HT1080 (cell line): ENCODE data around the gene MOB2. TPM values are rescaled to one million over a fixed set of nuclear protein-coding genes. Genes with fewer than 3 reads are reported as not detected.

Source experiments
- DNase-seq: peaks from one replicate; pipeline ENCODE4 v3.0.0-alpha.2; 2015; ENCODE audit warnings: low read depth
- total RNA-seq: library from RNA; depleted of rRNA; stranded (reverse); fragments of >200 nt; shearing (Covaris generic); gene quantifications from 2 replicates; pipeline ENCODE4 v1.2.3, GENCODE V29; 2014

MOB2 gene
- total RNA-seq, 1 experiment from 2014 or later = 38.7 TPM

DNA sequence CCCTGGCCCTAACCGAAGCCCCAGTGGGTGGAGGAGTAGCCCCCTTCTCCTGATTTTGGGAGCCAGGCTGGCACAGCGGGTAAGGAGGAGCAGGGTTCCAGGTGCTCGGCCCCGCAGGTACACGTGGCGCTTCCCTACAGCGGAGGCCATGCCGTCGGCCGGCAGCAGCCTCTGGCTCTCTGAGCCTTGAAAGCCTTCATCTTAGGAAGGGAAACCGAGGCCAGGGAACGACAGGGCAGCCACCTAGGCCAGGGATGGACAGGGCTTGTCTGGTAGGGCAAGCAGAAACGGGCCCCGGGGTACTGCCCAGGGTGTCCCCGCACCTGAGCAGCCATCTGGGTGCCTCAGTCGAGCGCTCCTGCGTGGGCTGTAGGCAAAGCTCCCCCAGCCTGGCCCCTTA is 28.7 kb downstream of the MOB2 start:
- no peak for DNase-seq

DNA sequence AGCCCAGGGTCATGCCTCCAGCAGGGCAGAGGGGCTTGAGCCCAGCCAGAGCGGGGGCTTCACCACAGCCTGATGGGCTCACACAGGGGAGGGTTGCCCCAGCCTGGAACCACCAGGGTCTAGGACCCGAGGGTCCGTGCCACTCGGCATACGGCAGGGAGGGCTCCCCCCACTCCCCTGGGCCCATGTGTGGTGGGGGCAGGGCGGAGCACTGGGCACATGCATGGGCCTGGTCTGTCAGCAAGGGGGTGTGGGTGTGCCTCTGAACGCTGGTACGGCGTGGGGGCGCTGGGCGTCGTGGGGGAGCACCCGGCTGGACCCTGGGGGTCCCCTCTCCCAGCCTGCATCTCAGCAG is 29.3 kb downstream of the MOB2 start:
- no peak for DNase-seq

DNA sequence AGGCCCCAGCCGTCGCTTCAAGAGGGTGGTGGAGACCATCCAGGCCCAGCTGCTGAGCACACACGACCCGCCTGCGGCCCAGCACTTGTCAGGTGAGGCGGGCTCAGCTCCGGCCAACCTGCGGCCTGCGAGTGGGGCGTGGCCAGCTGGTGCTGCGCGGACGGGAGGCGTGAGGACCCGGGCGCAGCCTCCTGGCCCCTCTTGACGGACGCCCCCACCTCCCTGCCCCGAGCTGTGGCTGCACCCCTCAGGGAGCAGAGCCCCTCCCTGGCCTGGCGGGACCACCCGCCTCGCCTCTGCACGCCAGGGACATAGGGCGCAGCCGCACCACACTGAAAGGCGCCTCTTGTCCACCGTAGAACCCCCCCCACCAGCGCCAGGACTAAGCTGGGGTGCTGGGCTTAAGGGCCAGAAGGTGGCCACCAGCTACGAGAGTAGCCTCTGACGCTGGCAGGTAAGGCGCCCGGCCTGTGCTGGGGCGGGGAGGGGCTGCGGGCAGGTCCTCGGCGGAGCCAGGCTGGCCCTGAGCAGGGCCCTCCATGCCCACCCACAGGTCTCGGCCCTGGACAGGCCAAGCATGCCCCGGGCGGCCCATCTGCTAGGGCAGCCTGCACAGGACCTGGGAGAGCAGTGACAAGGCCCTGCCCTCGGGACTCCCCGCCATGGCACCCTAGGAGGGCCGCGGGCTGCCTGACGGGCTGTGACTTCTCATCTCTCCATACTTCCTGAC is 29.8 kb downstream of the MOB2 start:
- no peak for DNase-seq

DNA sequence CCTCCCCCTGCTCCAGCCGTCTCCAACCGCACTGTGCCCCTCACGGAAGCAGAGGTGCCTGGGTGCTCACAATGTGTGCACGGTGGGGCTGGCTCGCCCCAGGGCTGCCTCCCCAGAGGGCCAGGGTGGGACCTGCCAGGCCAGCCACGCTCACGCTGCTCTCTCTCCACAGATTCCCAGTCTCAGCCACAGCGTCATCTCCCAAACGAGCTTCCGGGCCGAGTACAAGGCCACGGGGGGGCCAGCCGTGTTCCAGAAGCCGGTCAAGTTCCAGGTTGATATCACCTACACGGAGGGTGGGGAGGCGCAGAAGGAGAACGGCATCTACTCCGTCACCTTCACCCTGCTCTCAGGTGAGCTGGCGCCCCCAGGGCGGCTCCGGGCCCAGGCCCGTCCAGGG is 30.4 kb downstream of the MOB2 start:
- DNase-seq = no peak

DNA sequence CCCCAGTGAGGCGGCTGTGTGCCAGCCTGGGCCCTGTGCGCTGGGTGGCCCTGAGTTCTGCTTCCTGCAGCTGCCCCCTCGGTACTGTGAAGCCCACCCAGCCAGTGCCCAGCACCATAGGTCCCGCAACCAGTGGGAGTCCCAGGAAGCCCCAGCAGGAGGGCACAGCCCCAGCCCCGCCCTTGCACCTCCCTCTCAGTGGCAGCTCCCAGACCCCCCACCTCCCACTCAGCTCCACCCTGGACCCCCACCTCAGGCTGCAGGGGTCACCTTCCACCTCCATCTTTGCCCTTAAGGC is 30.9 kb downstream of the MOB2 start:
- DNase-seq = no peak

DNA sequence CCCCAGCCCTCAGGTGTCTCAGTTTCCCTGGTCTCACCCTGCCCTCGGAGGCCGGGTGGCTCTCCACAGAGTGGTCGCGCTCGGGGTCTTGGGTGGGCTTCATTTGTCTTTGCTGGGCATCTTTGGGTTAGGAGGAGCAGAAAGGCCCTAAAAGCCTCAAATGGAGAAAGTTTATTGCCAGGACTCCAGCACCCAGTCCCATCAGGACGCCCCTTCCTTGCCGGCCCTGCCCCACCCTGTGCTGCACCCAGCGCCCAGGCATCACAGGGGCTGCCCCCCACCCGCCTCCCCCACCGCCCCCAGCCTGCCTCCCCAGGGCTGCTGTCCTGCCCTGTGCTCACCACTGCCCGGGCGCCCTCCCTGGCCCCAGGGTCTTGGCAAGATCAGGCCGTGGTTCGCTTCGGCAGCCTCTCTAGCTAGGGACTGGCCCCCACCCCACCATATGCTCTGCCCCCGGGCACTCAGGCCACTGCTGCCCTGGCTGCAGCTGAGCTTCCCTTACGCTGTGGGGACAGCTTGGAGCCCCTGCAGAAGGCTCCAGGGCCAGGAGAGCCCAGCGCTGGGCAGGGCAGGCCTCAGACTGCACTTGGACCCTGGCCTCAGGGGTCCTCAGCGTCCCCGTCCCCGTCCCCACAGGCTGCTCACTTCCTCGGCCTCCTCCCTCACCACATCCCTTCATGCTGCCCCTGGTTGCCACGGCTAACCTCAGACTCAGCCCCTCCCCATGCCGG is 31.4 kb downstream of the MOB2 start:
- no peak for DNase-seq

DNA sequence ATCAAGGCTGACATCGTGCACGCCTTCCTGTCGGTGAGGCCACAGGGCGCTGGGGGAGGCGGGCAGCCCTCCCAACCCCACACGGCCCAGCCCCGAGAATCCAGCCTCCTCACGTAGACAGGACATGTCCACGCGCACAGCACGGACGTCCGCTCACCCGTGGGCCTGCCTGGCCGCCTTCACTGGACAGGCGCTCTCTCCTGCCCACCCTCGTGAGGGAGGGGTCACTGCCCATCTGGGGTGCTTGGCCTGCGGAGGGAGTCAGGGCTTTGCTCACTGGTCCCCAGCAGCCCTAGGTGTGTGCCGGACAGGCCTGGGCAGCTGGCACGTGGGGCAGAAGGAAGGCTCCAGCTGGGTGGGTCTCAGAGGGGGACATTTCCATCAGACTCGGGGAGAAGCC is 32.0 kb downstream of the MOB2 start:
- DNase-seq = no peak

GRCh38 chr11:1453611-1454034 is 33.0 kb downstream of the MOB2 start:
- DNase-seq = peak; percentile 34

DNA sequence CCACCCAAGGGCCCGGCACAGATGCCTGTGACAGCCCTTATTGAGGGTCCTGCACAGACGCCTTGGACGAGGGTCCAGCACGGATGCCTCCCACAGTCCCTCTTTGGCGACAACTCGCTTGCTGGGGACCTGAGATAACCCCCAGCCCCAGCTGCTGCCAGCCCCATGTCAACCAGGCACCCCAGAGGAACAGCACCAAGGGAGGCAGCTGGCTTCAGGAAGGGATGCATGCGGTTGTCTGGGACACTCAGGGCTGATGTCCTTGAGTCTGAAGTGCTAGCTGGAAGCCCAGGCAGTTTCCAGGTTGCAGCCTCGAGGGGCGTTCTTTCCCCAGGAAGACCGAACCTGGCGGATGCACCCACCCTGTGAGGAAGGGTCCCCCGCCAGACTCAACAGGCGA is 33.8 kb downstream of the MOB2 start:
- no peak for DNase-seq

DNA sequence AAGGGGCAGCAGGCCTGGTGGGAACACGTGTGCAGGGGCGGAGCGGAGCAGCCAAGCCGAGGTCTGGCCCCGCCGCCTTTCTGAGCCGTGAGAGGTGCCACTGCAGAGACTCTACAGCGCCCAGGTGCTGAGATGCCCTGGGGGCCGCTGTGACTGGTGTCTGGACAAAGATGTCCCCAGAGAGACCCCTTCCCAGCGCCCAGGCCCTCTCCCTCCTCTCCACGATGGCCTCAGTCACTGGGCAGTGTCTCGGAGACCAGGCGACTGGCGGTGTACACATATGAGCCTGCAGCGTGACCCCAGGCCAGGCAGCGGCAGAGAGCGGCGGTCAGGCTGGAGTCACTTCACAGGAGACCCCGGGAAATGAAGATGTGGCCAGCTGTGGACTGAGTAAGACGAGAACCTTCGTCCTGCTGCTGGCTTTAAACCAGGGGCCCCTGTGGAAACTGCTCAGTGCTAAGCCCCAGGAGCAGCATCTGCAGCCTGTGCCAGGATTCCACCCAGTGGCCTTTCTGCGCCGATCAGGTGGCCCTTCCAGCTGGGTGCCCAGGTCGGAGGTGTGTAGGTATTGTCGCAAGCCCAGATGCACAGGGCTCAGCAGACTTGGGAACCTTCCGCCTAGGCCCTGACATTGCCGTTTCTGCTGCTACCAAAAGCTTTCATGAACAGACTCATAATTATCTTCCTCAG is 34.7 kb downstream of the MOB2 start:
- no peak for DNase-seq

DNA sequence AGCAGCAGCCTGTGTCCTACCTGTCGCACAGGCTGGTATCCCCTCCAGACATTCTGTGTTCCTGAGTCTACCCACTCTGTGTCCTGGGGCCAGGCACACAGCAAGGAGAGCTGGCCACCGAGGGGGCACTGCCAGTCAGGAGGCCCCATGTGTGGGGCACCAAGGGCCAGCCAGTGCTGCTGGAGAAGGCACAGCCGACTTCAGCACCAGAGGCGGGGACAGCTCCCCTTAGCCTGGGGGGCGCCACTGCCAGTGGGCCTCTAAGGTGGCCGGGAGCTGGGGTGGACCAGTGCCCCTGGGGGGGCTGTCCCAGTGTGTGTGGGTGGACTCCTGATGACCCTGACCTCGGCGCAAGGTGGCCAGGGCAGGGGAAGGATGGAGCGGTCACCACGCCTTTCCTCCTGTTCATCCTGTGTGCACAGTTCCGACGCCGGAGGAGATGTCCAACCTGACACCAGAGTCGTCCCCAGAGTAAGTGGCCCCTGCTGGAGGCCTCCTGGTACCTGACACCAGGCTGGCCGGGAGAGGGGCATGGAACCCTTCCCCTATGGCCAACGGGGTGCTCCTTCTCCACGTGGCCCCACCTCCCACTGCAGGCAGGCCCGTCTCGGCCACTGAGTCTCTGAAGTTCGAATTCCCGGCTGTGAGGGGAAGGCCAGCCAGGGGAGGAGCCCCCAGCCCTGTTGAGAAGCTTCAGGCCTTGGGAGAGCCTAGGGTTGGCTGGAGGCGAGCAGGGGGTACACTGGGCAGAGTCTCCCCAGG is 35.4 kb downstream of the MOB2 start:
- no peak for DNase-seq

GRCh38 chr11:1450344-1450875 is 36.2 kb downstream of the MOB2 start:
- DNase-seq = no peak

DNA sequence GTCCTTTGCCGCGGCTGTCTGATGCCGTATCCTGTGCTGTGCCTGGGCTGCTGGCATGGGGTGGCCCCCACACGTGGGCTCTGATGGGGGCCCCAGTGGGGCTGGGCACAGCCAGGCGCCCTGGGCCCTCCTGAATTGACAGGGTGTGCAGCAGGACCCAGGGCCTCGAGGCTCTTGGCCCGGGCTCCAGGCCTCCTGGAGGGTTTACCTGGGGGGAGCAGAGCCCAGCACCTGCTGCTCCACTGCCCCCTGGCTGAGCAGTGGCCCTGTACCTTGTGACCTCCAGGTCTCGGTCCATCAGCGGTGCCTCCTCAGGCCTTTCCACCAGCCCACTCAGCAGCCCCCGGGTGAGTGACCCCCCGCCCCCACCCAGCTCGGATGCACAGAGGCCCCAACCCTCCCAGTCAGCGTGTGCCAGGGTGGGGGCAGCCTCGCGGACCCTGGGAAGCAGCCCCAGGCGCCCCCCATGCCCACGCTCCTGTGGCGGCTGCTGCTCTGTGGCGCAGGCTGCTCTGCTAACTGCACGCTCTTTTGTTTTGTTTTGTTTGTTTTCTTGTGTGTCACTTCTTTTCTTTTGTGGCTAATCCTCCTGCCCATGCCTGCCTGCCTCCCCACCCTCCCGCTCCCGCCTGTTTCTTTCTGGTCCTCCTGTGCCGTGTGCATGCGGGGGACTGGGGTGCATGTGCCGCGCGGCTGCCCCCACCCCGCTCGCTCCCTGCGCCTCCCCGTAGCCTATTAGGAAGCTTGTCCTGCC is 36.9 kb downstream of the MOB2 start:
- no peak for DNase-seq

GRCh38 chr11:1448882-1449281 is 37.7 kb downstream of the MOB2 start:
- DNase-seq = no peak

DNA sequence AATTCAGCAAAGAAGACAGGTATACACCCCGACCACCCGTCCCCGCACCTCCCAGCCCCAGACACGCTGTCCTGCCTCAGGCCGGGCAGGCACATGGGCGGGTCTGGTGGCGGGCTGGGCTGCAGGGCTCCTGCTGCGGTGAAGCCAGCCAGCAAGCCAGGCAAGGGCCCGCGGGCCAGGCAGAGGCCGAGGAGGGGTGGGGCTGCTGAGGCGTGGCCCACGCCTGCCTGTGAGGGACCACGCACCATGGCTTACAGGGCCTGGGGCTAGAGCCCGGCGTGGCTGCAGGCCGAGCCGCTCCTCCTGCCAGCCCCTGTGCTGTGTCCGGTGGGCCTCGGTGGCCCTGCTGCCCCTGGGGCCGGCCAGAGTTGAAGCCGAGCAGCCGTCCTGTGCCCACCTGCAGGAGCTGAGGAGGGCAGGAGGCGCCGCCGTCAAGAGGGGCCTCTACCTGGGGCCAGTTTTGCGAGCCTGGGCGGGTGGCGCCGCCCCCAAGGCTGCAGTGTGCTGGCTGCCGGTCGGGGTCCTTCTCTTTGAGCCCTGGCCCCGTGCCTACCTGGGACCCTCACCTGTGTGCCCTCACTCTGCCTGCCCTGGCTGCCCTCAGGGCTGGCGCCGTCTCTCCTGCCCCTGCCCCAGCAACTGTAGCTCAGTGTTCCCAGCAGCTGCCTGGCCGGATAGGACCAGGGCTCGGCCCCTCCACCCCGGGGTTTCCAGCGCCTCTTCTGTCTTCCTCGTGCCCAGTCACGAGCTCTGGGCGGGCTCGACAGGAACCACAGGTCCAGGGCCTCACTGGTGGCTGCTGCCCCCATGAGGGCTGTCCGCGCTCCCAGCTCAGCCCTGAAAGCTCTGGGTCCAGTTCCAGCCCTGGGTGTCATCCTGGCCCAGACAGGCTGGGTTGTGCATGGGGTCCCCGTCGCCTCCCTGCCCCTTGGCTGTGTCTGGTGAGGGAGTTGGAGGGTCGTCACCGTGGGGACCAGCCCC is 38.4 kb downstream of the MOB2 start:
- peak; percentile 18 for DNase-seq

DNA sequence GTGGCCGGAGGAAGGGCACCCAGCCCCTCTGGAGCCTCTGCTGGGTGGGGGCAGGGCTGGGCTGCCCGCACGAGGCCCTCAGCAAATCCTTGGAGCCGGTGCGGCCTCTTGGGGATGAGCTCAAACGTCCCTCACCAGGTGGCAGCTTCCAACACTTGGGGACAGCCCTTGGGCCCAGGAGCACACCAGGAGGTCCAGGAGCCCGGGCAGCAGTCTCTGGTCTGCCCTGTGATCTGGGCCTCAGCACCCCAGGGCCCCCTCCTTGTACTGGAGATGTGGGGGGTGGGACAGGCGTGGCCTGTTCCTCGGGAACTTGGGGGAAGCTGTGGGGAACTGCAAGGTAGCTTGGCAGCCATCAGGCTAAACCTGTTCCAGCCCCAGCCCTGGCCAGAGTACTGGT is 40.0 kb downstream of the MOB2 start:
- DNase-seq = no peak

DNA sequence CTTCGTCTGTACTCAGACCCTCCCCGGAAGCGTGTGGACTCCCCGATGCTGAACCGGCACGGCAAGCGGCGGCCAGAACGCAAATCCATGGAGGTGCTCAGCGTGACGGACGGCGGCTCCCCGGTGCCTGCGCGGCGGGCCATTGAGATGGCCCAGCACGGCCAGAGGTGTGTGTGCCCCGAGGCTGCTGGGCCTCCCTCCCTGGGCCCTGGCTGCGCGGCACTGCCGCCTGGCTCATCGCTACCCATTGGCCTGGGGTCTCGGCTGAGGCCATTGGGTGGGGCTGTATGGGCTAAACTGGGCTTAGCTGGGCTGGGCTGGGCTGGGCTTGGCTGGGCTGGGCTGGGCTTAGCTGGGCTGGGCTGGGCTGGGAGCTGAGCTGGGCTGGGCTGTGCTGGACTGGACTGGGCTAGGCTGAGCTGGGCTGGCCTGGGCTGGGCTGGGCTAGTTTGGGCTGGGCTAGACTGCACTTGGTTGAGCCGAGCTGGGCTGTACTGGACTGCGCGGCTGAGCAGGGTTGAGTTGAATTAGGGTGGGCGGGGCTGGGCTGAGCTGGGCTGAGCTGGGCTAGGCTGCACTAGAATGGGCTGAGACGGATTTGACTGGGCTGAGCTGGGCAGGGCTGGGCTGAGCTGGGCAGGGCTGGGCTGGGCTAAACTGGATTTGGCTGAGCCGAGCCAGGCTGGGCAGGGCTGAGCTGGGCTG is 40.7 kb downstream of the MOB2 start:
- no peak for DNase-seq

GRCh38 chr11:1444823-1445422 is 41.7 kb downstream of the MOB2 start:
- no peak for DNase-seq

DNA sequence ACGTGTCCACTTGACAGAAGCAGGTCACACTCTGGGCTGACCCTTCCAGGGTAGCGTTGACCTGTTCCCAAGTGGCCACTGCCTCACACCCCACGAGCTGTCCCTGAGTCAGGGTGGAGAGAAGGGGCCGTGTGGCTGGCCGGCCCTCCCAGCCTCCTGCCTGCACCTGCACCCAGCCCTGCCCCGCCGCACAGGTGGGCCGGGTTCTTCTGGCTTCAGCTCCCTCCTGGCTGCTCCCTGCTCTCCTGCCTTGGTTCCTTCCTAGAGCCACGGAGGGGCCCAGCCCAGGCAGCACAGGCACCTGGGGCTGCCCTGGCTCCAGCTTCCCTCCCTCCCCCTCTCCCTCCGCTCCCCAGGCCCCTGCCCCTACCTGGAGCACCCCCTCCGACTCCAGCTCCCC is 42.3 kb downstream of the MOB2 start:
- DNase-seq = no peak
